ENCODE data around the gene KIF5A.

DNA sequence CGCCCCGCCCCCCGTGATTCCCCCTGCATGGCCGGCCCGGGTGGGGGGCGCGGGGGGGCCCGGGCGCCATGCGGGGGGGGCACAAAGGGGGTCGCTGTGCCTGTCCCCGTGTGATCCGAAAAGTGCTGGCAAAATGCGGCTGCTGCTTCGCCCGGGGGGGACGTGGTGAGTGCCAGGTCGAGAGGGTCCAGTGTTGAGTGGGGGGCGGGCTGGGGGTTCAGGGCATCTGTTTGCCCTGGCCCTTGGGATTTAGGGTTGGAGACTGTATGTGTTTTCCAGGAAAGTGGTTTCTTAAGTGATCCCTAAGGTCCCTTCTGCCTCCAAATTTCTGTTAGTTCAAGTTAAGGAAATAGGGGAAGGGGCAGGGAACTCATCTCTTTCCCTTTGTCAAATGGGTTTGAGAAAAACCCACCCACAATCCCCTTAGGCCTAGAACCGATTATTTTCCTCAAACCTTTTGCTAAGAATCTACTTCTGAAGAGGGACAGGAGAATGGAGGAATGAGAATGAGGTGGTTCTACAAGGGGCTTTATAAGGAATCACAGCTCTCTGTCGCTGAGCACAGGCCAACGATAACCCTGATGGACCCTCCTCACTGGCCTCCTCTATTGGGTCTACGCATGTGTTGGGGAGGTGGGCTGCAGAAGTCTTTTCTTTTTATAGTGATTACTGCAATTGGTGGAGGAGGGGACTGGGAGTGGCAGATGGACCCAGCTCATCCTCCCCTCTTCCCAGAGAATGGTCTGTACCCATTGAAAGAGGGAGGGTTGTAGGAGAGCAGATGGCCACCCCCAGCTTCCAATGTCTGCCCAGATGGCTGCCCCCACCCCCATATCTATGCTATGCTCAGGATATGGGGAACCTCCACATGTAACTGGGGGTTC, 62.2 kb downstream of the KIF5A start:
- TF ChIP-seq, protein P1, sequence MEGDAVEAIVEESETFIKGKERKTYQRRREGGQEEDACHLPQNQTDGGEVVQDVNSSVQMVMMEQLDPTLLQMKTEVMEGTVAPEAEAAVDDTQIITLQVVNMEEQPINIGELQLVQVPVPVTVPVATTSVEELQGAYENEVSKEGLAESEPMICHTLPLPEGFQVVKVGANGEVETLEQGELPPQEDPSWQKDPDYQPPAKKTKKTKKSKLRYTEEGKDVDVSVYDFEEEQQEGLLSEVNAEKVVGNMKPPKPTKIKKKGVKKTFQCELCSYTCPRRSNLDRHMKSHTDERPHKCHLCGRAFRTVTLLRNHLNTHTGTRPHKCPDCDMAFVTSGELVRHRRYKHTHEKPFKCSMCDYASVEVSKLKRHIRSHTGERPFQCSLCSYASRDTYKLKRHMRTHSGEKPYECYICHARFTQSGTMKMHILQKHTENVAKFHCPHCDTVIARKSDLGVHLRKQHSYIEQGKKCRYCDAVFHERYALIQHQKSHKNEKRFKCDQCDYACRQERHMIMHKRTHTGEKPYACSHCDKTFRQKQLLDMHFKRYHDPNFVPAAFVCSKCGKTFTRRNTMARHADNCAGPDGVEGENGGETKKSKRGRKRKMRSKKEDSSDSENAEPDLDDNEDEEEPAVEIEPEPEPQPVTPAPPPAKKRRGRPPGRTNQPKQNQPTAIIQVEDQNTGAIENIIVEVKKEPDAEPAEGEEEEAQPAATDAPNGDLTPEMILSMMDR (IDR thresholded peaks at IDR 0.05; ENCODE audit: low read depth, low read length) = no peak
- TF ChIP-seq EZH2phosphoT487 (IDR thresholded peaks at IDR 0.05; ENCODE audit: low read depth) = no peak

All from OCI-LY3 (cell line).